Raji (cell line): ENCODE data around the gene PSAT1.

Experiments
- POLR2A ChIP-seq: IDR thresholded peaks from 2 replicates; pipeline ENCODE4 v1.6.1; 2011; ENCODE audit warnings: low read depth, low read length, control low read depth; ENCODE audit not compliant: insufficient read depth

PSAT1 gene

GRCh38 chr9:78365748-78366697, 69.1 kb downstream of the PSAT1 start:
- no peak for TF ChIP-seq POLR2A

DNA sequence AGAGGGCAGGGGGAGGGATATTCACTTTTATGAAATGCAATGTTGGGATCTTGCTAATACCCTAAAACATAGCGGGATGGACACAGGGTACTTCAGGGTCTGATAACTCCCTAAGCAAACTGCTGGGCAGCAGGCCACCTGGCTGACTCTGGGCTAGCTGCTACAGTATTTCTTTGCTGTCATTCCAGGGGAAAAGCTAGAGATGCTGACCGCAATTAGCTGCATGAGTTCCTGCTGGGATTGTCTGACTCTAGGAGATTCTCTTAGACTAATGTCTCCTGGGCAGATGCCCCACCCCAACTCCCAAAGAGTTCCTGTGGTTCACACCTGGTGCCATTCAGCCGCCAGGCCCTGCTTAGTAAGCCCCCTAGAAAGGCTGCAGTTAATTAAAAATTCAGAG, 69.9 kb downstream of the PSAT1 start:
- no peak for TF ChIP-seq POLR2A

DNA sequence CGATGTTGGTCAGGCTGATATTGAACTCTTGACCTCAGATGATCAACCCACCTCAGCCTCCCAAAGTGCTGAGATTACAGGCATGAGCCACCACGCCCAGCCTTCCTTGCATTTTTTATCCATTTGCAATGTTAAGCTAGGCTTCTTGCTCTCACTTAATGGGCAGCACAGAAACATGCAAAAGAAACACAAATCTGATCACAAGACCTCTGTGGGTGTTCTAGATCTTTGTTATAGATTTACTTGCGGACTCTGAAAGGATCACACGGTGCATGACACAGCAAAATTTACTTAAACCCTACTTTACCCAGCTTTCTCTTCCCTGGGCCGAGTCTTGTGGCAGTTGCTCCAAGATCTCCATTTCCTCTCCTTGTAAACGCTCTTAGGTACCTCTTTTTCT, 71.3 kb downstream of the PSAT1 start:
- no peak for TF ChIP-seq POLR2A

GRCh38 chr9:78369639-78370219, 72.8 kb downstream of the PSAT1 start:
- no peak for TF ChIP-seq POLR2A

GRCh38 chr9:78370991-78371390, 74.1 kb downstream of the PSAT1 start:
- no peak for TF ChIP-seq POLR2A

DNA sequence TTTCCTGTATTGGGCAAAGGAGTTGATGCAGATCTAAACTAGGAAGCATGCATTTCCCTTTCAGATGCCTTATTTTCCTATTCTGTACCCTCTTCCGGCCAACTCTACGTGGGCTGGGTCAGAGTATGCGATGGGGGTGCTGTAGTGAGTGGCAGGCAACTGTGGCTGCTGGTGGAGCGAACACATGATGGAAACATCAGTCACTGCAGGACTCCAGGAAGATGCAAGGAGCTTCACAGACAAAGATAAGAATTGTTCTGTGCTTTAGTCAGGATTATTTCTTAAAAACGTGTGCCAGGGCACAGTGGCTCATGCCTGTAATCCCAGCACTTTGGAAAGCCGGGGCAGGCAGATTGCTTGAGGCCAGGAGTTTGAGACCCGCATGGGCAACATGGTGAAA, 75.1 kb downstream of the PSAT1 start:
- no peak for TF ChIP-seq POLR2A
